Activated CD4-positive, CD25-positive, alpha-beta regulatory T cell treated with anti-CD3 and anti-CD28 coated beads, Interleukin-2, amount 50 U/mL, for 16 hours (primary cell): ENCODE results near the gene HIVEP3.

ENCODE experiments used
- DNase-seq: peaks from one replicate; pipeline ENCODE4 v3.0.0-alpha.2; 2020; ENCODE audit warnings: low read depth, low spot score

HIVEP3 gene

GRCh38 chr1:41583658-41584547 is 334.8 kb downstream of the HIVEP3 start:
- no peak for DNase-seq

GRCh38 chr1:41582851-41583657 is 335.7 kb downstream of the HIVEP3 start:
- DNase-seq: no peak

GRCh38 chr1:41582351-41582750 is 336.4 kb downstream of the HIVEP3 start:
- no peak for DNase-seq

- DNase-seq: no peak
These were observed 336.8 kb downstream of the HIVEP3 start for GRCh38 chr1:41582004-41582325.

- DNase-seq: no peak
These were observed 337.3 kb downstream of the HIVEP3 start for GRCh38 chr1:41581216-41582003.

- no peak for DNase-seq
These were observed 338.1 kb downstream of the HIVEP3 start for GRCh38 chr1:41580520-41581172.

GRCh38 chr1:41580021-41580420 is 338.7 kb downstream of the HIVEP3 start:
- DNase-seq: no peak

GRCh38 chr1:41578712-41579335 is 339.9 kb downstream of the HIVEP3 start:
- DNase-seq: no peak

- no peak for DNase-seq
These were observed 342.1 kb downstream of the HIVEP3 start for GRCh38 chr1:41576620-41577019.

- no peak for DNase-seq
These were observed 342.5 kb downstream of the HIVEP3 start for GRCh38 chr1:41576206-41576605.

GRCh38 chr1:41574842-41575241 is 343.9 kb downstream of the HIVEP3 start:
- no peak for DNase-seq

- DNase-seq: peak; percentile 59
These were observed 344.7 kb downstream of the HIVEP3 start for GRCh38 chr1:41573785-41574713.

GRCh38 chr1:41573194-41573593 is 345.5 kb downstream of the HIVEP3 start:
- no peak for DNase-seq

GRCh38 chr1:41572224-41572623 is 346.5 kb downstream of the HIVEP3 start:
- no peak for DNase-seq

- DNase-seq: no peak
These were observed 347.7 kb downstream of the HIVEP3 start for GRCh38 chr1:41571041-41571440.

GRCh38 chr1:41568204-41568603 is 350.5 kb downstream of the HIVEP3 start:
- no peak for DNase-seq

- DNase-seq: no peak
These were observed 351.8 kb downstream of the HIVEP3 start for GRCh38 chr1:41566969-41567368.

- no peak for DNase-seq
These were observed 352.3 kb downstream of the HIVEP3 start for GRCh38 chr1:41566274-41566885.

GRCh38 chr1:41564741-41565475 is 353.8 kb downstream of the HIVEP3 start:
- no peak for DNase-seq
